GM19463 (cell line): ENCODE measurements around the gene IL15RA.
"Not testable (repeated sequence)": the region's sequence is repeated elsewhere in the genome, so short reads cannot be mapped to it uniquely, and the experiment has no call there.

ENCODE experiments used
- ATAC-seq: cut with Tn5 transposase; IDR thresholded peaks from one replicate; pipeline ENCODE4 v1.9.1; 2021; ENCODE audit warnings: mild to moderate bottlenecking, moderate library complexity; ENCODE audit not compliant: unreplicated experiment

The IL15RA gene

DNA sequence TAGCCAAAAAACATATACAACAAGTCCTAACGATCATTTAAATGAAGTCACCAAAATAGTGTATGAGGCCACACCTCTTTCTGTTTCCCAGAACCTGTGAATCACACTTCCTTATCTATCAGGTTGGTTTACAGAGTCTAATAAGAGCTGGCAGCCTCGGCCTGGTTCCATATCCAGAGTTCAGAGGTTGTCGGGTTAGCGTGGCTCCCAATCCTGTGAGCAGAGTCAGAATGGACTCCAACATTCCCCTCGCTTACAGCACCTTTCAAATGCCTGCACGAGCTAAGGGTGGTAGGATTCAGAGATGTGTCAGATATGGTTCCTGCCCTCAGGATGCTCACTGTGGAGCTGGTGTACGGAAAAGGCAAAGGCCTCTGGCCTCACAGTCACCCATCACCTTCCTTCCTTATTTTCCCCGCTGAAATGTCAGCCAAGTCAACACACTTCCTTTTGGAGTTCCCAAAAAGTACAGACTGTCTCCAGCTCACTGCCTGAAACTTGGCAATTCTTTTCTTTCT lies 6.0 kb downstream of the IL15RA start:
- no peak for ATAC-seq

DNA sequence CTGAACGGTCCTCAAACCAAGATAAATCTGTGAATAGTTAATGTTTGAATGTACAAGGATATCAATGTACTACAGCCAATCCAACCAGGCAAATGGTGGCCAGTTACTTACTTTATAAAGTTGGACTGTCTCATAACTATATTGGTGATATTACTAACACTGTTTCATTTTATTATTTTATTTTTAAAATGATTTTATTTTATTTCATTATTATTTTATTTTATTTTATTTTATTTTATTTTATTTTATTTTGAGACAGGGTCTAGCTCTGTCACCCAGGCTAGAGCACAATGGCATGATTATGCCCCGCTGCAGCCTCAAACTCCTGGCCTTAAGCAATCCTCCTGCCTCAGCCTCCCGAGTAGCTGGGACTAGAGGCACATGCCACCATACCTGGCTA lies 6.8 kb downstream of the IL15RA start:
- no peak for ATAC-seq

DNA sequence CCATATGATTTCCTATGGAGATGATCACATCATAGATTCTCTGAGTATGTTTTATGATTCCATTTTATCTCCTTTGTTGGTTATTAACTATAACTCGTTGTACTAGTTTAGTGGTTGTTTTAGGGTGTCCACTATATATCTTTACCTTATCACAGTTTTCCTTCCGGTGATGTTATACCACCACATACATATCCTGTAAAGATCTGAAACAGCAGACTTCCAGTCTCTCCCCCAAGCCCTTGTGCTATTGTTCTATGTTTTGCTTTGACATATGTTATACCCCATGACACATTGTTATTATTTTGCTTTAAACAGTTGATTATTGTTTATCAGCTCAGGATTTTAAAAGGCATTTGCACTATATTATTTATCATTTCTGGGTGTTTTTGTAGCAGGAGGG lies 7.3 kb downstream of the IL15RA start:
- no peak for ATAC-seq

DNA sequence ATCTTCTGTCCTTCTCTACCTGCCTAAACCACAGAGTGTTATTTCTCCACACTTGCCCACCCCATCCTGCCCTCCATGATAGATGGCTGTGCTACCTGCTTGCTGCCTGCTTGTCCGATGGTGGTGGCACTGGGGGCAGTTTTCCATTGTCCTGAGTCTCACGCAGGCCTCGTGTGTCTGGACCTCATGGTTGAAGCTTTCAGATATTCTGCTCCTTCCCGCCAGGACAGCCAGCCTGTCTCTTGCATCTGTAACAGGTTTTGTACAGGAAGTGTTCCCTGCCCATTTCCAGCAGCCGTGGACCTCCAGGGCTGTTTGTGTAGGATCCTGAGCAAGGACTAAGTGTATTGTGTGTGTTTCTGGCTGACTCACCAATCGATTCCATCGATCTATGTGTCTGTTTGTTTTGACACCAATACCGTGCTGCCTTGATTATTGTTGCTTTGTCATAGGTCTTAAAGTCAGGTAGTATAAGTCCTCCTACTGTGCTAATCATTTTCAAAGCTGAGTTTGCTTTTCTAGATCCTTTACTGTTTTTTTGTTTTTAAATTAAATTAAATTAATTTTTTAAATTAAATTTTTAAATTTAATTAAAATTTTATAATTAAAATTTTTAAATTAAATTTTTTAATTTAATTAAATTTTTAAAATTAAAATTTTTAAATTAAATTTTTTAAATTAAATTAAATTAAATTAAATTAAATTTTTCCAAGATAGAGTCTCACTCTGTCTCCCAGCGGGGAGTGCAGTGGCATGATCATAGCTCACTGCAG lies 8.5 kb downstream of the IL15RA start:
- ATAC-seq, result no peak

DNA sequence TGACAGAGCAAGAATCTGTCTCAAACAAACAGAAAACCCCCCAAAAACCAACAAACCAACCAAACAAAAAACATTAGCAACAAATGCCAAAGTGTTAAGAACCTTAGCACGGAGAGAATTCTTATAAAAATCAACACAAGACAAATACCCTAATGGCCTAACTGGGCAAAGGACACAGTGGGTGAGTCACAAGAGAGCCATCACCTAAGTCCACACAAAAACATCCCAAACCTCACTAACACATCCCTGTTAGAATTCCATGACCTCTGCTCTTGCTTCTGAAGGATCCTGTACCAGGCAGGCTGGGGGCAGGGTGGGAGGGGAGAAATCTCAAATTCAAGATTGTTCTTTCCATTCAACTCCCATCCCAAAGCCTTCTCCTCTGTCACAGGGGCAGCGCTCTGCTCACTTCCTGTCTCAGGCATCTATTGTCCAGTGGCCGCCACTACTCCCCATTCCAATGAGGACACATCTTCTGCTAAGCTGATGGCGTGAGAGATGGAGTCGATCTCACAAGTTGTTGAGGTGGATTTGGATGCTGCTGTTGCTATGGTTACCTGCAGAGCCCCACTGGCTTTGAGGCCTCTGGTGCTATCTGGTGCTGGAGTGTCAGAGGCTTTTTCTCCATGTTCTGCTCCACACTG lies 9.2 kb downstream of the IL15RA start:
- ATAC-seq, result no peak

DNA sequence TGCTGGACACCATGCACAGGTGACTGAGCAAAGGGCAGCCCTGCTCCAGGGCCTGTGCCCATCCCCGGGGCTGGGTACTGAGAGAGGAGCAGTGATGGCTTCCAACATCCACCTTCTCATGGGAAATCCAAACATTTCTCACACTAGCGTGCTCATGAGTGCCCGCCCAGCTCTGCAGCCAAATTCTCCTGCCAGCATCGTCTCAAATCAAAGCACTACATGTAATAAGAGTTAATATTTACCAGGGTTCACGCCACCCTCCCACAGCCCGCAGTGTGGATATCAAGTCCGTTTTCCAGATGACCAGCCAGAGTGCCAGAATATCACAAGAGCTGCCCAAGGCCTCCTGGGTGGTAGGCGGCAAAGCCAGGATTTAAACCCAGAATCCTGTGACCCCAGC lies 12.1 kb downstream of the IL15RA start:
- ATAC-seq, result no peak

DNA sequence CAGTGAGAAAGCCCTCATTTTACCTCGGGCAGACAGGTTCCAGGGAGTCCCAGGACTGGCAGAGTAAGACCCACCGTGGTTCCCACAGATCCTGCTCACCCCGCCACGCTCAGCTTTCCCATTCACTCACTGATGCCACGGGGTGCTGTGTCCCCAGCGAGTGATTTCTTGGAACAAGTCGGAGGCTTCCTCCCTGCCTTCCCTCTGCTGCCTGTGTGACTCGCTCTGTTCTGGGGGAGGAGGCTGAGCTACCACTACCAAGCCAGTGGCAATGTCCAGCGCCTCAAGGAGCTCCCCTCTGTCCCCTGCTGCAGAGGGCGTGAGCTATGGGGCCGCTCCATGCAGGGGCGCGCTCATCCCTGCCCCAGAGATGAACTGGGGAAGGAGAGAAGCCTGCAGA lies 12.6 kb downstream of the IL15RA start:
- no peak for ATAC-seq

DNA sequence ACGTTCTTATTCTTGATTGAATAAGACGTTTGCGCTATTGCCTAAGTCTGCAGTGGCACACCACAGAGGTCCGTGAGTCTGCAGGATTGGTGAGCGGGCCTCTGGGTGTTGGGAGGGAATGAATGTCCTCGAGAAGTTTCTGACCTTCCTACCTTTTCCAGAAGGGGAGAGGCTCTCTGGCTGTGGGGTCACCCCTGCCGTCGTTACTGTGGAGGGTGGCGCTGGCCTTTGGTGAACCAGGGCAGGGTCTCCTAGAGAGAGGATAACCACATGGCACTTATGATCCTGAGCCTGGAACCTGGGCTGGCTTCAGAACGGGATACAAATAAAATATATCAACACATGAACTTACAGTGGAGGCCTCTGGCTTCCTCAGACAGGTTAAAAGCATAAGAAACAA lies 13.8 kb downstream of the IL15RA start:
- ATAC-seq, result no peak

DNA sequence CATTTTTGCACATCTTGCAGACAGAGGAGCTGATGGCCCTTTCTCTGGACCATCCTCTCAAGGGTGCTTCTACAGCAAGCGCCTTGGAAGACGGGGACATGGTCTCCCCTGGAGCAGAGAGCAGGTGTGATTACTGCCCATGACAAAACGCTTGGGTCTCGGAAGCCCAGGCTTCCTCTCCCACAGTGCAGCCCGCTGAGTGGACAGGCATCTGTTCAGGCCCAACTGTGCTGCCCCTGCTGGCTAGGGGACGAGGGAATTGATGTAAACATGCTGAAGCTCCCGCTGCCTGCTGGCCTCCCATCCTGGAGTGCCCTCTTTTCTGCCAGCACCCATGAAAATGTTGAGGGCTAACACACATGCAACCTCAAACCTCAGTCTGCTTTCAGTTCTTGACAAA lies 14.3 kb downstream of the IL15RA start:
- ATAC-seq, result no peak

DNA sequence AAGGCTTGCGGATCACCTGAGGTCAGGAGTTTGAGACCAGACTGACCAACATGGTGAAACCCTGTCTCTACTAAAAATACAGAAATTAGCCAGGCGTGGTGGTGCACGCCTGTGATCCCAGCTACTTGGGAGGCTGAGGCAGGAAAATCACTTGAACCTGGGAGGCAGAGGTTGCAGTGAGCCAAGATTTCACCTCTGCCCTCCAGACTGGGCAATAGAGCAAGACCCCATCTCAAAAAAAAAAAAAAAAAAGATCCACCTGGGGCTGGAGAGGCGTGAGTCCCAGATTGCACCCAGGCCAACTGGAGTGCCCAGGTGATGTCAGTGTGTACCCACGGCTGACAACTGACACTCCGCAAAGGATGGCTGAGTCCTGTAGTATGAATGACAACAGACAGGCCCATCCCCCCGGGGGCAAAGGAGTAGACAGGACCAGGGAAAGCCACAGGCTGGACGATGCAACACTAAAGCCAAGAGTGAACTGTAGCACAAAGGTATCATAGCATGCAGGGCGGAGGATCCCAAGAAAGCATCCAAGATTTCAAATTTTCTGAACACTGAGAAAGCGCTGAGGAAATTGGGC lies 14.9 kb downstream of the IL15RA start:
- not testable (repeated sequence) for ATAC-seq

DNA sequence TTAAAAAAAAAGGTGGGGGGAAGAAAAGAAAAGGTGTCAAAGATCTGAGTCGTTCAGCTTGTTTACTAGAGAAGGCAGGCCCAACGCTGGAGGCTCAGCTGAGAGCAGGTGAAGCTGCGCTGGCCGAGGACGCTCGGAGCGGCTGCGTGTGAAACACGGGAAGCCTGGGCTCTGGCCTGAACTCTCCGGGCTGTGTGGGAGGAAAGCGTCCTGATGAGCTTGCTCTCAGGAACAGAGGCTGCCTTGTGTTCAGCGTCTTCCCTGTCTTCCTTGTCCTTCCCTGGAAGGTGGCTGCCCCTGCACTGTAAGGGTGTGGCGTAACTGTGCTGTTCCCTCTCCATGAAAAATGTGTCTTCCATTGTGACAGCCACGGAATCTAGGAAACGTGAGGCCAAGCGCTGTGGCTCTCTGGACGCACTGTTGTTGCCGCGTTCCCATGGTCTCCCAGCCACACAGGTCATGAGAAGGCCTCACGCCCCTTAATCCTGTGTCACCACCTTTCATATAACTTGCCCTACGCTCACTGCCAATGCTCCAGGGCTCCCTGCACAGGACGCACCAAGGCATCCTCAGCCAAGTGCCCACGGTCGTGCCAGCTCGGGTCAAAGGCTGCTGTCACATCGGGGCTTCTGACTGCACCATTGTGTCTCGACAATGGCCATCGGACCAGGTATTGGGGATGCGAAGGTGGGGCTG lies 15.8 kb downstream of the IL15RA start:
- no peak for ATAC-seq

DNA sequence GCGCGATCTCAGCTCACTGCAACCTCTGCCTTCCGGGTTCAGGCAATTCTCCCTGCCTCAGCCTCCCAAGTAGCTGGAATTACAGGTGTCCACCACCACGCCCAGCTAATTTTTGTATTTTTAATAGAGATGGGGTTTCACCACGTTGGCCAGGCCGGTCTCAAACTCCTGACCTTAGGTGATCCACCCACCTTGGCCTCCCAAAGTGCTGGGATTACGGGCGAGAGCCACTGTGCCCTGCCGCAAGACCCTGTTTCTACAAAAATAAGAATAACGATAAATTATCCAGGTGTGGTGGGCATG lies 16.4 kb downstream of the IL15RA start:
- not testable (repeated sequence) for ATAC-seq

DNA sequence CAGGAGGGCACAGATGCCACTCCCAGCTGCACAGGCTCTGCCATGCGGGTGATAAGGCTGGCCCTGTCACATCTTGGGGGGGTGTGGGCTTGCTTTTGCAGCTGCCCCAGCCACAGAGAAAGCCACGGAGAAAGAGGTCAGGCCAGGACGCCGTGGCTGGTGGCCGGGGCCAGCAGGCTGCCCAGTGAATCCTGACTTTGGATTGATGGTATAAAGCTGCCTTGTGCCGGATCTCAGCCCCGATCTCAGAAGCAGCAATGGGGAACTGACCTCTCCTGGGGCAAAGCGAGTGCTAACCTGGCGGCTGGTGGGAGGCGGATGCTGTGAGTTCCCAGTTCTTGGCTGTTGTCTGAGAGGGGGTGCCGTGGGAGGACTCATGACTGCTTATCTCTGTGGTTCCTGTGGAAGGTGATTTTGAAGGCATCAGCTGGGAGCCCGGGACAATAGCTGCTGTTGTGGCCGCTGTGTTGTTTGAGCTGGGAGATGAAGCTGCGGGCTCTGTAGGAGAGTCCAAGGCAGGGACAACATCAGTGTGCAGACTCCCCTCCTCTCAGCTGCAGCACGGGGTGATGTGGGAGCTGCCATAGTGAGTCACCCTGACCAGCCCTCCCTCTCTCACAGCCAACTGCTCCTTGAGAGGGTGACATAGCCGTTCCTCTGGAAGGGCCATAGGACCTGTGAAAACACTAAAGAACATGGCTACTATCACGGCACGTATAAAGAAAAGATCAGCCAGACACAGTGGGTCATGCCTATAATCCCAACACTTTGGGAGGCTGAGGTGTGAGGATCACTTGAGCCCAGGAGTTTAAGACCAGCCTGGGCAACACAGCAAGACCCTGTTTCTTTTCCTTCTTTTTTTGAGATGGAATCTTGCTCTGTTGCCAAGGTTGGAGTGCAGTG lies 17.0 kb downstream of the IL15RA start:
- ATAC-seq, result no peak

DNA sequence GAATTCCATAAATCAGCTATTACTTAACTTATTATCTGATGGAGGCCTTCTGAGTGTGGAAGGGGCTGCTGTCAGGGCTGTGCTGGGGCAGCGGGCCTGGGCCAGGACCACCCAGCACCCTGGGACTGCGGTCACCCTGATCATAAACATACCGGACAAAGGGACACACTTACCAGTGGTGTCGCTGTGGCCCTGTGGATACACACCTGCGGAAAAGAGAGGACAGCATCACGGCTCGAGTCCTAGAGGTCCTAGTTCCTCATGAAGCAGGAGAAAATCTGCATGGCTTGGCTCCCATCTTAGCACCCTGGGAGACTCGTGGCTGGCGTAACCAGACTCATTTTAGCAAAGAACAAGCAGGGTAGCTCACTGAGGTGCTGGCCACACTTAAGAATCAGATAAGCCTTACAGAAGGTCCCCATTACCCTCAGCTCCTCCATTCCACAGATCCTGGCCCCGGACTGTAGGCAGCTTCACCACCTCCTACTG lies 17.7 kb downstream of the IL15RA start:
- no peak for ATAC-seq

DNA sequence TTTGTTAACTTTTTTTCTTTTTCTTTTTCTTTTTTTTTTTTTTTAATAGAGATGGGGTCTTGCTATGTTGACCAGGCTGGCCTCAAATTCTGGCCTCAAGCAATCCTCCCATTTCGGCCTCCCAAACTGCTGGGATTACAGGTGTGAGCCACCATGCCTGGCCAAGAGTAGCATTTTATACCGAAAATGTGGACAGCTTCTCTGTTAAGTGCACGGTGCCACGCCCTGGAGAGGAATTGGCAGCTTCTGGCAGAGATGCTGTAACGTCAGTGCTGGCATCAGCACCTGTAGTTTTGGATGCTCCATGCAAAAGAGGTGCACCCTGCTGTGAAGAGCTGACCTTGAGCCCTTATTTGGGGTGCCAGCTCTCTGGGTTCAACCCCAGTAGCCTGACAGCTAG lies 18.2 kb downstream of the IL15RA start:
- no peak for ATAC-seq

DNA sequence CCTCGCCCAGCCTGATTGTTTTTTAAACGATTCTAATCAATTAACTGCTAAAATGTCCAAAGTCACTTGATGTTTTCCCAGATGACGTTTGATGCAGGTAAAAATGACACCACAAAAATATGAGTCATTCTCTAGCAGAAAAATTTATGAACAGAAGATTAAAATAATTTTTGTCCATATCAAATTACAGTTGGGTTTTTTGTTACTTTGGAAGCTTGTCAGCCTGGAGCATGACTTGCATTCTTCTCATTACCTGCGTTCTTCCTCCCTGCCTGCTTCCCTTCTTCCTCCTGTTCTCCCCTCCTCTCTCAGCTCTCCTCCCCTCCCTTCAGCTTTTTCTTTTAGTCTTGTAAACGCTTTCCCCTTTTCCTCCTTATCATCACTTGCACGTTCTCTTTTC lies 18.7 kb downstream of the IL15RA start:
- ATAC-seq, result no peak

DNA sequence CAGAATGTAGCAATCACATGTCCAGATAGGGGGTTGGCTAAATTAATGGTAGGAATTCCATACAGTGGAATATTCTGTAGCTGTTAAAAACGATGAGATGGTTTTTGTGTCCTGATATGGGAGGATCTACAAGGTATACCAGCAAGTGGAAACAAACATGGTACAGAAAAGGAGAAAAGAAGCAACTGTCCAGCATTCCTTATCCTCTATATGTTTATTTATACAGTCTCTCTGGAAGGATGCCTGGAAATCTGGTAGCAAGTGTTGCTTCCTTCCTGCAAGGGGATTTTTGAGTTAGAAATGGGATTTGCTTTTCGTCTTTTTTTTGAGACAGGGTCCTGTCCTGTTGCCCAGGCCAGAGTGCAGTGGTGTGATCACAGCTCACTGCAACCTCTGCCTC lies 19.3 kb downstream of the IL15RA start:
- ATAC-seq, result no peak

DNA sequence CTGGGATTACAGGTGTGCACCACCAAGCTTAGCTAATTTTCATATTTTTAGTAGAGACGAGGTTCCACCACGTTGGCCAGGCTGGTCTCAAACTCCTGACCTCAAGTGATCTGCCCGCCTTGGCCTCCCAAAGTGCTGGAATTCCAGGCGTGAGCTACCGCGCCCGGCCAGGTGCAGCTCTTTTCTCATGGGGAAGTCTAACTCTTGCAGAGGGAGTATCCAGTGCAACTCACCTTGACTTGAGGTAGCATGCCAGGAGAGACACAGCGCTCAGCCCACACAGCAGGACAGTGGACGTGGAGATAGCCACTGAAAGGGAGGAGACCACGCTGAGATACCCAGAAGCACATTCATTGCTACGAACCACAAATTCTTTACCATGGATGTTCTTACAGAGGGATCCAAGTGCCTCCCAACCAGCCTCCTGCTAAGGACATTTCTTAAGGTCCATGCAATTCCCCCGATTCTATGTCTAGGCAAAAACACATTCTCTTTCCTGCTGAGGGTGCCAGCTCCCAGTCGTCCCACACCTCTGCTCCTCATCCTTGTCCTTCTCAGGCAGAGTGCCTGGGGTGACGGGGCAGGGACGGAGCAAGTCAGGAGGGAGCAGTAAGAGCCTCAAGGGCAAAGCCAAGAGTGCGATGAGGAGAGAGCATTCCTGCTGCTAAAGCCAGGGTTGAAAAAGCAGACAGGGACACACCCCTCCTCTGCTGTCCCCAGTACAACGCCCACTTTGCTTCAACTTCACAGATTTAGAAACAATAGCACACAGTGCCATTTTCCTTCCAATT lies 21.0 kb downstream of the IL15RA start:
- no peak for ATAC-seq

DNA sequence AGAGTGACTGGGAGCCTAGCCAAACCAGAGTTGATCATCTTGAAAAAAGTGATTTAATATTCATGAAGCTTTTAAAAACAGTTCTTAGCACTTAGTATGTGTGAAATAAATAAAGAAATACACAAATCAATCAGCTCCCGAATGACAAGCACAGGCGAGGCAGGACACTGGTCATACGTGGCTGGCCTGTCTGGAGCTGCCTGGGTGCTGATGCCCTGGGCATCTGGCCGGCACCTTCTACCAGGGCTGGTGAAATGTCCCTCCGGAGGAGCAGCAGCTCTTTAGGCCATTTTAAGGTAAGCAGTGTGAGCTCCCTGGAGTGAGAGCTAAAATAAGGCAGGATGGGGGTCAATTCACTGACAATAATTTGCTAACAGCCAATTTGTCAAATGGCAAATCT lies 23.7 kb downstream of the IL15RA start:
- no peak for ATAC-seq
